ENCODE results near the gene PTPRR.

- TF ChIP-seq CTCF (IDR thresholded peaks at IDR 0.05): no peak
- TF ChIP-seq EP300 (IDR thresholded peaks at IDR 0.05): no peak
- no peak for TF ChIP-seq POLR2A (IDR thresholded peaks at IDR 0.05)
Measured at GRCh38 chr12:70711831-70712230, 208.7 kb downstream of the PTPRR start.

Data from ovary (tissue), 3 donors.